OCI-M1 (cell line): ENCODE results near the gene RABGAP1L.
A peak's percentile ranks its signal among the peaks of the same experiment; 100 is the strongest.

ENCODE experiments used
- DNase-seq: peaks from one replicate; lab custom pipeline; 2025; lab: John Stamatoyannopoulos, UW

RABGAP1L gene

GRCh38 chr1:174712541-174712940, 553.2 kb downstream of the RABGAP1L start:
- no peak for DNase-seq

- no peak for DNase-seq
These were observed 554.5 kb downstream of the RABGAP1L start for GRCh38 chr1:174713796-174714195.

GRCh38 chr1:174719194-174719593, 559.9 kb downstream of the RABGAP1L start:
- no peak for DNase-seq

GRCh38 chr1:174720618-174721017, 561.3 kb downstream of the RABGAP1L start:
- no peak for DNase-seq

- no peak for DNase-seq
These were observed 561.9 kb downstream of the RABGAP1L start for GRCh38 chr1:174721246-174721645.

GRCh38 chr1:174723816-174724215, 564.5 kb downstream of the RABGAP1L start:
- DNase-seq: no peak

GRCh38 chr1:174724219-174724618, 564.9 kb downstream of the RABGAP1L start:
- no peak for DNase-seq

- peak; percentile 65 for DNase-seq
These were observed 567.0 kb downstream of the RABGAP1L start for GRCh38 chr1:174726167-174726879.

- DNase-seq: no peak
These were observed 567.7 kb downstream of the RABGAP1L start for GRCh38 chr1:174726880-174727585.

- no peak for DNase-seq
These were observed 575.0 kb downstream of the RABGAP1L start for GRCh38 chr1:174734270-174734669.

- DNase-seq: no peak
These were observed 577.5 kb downstream of the RABGAP1L start for GRCh38 chr1:174736831-174737230.

GRCh38 chr1:174740249-174740968, 581.1 kb downstream of the RABGAP1L start:
- peak; percentile 47 for DNase-seq

GRCh38 chr1:174742805-174743653, 583.7 kb downstream of the RABGAP1L start:
- peak; percentile 72 for DNase-seq

GRCh38 chr1:174743654-174744561, 584.6 kb downstream of the RABGAP1L start:
- peak; percentile 87 for DNase-seq

- DNase-seq: no peak
These were observed 585.6 kb downstream of the RABGAP1L start for GRCh38 chr1:174744886-174745285.

- DNase-seq: peak; percentile 70
These were observed 586.9 kb downstream of the RABGAP1L start for GRCh38 chr1:174746024-174746808.

- DNase-seq: no peak
These were observed 588.3 kb downstream of the RABGAP1L start for GRCh38 chr1:174747613-174748012.

- DNase-seq: no peak
These were observed 589.3 kb downstream of the RABGAP1L start for GRCh38 chr1:174748586-174748985.

- no peak for DNase-seq
These were observed 593.8 kb downstream of the RABGAP1L start for GRCh38 chr1:174753131-174753530.

- no peak for DNase-seq
These were observed 602.0 kb downstream of the RABGAP1L start for GRCh38 chr1:174761335-174761734.
